Measurements from ENCODE around the gene SLC4A5.

Gene SLC4A5

DNA sequence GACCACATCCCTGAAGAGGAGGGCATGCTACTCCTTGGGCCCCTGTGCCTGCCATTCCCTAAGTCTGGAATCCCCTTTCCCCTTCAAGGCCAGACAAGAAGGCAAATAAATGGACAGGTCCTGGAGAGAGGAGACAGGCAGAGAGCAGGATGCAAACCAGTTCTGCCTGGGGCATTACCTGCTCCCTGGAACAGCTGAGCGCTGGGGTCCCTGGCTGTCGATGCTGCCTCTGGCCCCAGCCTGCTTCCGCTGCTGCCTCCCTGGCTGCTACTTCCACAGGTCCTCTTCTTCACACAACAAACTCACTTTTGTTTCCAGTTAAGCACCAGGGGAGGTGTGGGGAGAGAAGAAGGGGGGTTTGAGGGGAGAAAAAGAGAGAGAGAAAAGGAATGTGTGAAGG, 53.1 kb downstream of the SLC4A5 start:
- H3K4me3 ChIP-seq (ENCODE audit: low read length), result no peak overlapping the region
- no peak for DNase-seq (ENCODE audit: low read depth, low spot score)

DNA sequence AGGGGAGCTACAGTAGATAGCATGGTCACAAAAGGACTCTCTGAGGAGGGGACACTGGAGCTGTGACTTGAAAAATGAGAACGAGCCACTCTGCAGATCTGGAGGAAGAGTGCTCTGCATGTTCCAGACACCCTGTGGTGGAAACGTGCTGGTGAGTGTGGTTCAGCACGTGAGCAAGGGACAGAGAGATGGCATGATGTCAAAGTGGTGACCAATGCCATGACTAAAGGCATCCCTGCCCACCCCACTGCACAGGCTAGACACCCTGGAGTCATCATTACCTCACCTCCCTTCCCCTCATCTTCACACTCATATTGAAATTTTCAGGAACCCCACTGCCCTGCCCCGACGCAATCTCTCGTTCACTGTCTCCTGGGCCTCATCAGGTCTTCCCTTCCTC, 56.5 kb downstream of the SLC4A5 start:
- no peak for DNase-seq (ENCODE audit: low read depth, low spot score)

DNA sequence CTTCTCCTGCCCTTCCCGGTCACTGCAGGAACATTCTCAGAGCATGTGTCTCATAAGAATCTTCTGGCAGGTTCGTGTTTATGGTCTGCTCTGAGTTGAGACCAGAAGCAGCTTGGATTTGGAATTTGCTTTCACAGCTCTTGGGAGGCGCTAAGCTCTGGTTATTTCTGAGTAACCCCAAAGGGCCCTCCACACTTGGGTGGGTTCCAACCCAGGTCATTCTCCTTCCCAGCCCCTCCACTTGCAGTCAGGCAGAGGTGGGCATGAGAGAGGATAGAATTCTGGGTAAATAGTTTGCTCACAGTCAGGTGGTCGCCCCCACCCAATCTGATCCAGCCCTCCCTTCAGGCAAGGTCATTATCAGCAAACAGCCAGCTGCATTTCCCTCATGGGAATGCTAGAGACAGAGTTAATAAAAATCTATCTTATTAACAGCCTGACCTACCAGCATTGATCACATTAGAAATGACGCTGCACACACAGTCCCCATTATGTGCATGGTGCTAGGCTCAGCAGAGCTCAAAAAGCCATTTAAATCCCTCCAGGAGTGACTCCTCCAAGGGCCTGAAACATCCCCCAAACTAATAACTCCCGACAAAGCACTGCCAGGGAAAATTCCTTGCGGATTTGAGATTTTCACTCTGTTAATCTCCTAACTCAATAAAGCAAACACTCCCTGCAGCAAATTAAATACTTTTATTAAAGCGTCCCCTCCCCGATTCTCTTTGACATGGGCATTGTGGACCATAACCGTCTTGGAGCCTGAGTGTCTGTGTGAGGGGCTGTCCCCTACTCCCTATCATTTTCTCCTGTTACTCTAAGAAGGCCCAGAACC, 61.9 kb downstream of the SLC4A5 start:
- no peak for DNase-seq (ENCODE audit: low read depth, low spot score)
- no peak overlapping the region for H3K4me3 ChIP-seq (ENCODE audit: low read length)

More for the DNA sequence above, 56.5 kb downstream of the SLC4A5 start:
- no peak overlapping the region for H3K4me3 ChIP-seq (ENCODE audit: low read length)

DNA sequence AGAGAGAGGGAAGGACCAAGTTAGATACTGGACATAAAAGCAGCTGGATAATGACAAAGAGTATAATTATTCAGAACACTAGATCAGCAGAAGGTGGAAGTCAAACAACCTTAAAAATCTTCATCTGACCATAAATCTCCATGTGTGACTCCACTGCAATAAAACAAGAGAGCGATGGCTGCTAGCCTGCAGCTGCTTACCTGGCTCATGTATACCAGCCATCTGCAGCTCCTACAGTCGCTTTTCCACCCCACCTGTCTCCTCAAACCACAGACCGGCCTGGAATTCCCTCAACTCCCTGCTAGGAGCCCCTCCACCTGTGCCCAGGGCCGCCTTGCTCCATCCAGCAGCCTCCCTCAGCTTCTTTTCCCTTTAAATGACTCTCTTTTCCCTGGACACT, 64.5 kb downstream of the SLC4A5 start:
- DNase-seq (ENCODE audit: low read depth, low spot score), result no peak
- no peak overlapping the region for H3K4me3 ChIP-seq (ENCODE audit: low read length)

DNA sequence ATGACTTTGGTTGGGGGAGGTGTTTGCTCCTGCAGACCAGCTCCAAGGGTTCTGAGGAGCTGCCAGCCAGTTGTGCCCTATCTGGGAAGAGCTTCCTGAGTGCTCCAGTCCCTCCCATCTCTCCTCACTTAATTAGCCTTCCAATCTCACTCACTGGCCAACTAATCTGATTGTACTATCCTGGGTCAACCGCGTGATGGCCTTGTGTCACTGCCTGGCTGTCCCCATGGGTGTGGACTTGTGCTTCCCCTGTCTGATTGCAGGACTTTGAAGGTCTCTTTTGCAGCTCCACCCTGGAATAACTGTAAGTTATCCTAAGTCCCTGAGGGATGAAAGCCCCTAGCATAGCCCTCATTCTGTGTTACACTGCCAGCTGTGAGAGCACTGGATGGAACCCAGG, 65.0 kb downstream of the SLC4A5 start:
- no peak for DNase-seq (ENCODE audit: low read depth, low spot score)
- H3K4me3 ChIP-seq (ENCODE audit: low read length), result no peak overlapping the region

DNA sequence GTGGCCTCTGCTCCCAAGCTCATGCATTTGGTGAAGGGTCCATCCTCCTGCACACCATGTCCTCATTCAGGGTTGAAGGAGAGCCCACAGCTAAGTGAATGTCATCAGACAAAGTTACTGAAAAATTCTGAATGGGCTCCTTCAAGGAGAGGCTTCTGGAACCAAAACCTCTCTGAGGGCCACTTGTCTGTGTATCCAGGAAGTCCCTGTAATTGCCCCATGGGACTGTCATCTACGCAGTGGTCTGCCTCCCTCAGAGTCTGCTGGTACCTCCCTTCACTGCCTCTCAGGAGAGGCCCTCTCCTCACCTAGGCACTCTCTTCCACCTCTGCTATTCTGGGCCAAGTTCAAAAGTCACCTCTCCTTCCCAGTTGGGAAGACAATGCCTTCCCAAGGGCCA, 68.0 kb downstream of the SLC4A5 start:
- no peak overlapping the region for H3K4me3 ChIP-seq (ENCODE audit: low read length)
- no peak for DNase-seq (ENCODE audit: low read depth, low spot score)

DNA sequence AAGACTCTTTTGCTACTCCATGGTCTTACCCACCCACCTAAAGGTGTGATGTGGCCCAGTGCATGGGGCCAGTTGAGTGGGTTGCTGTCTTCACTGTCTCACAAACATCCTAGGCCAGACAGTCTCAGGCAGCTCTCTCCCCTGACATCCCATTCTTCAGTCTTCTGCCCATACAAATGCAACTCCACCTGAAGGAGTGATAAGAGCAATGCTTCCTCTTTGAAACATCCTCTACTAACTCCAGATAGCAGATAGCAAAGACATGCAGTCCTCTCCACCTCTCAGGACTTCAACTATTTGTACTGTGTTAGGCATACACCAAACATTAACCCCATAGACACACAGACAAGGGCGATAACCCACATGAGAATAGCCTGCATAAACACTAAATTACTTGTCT, 73.5 kb downstream of the SLC4A5 start:
- no peak overlapping the region for H3K4me3 ChIP-seq (ENCODE audit: low read length)
- DNase-seq (ENCODE audit: low read depth, low spot score), result no peak

DNA sequence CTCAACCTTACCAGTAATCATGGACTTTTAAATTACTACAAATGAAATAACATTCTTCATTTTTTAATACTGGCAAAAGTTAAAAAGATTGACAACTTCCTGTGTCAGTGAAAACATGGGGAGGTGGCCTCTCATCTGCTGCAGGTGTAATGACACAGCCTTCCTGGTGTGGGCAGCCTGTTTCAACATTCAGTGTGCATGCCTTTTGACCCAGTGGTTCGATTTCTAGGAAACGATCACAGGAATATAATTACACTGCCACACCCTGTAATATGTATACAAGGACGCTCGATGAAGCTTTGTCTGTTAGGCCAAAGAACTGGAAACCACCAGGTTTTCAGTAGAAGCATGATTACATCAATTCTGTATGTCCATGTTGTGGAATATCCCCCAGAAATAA, 76.1 kb downstream of the SLC4A5 start:
- no peak overlapping the region for H3K4me3 ChIP-seq (ENCODE audit: low read length)
- DNase-seq (ENCODE audit: low read depth, low spot score), result peak; percentile 29

DNA sequence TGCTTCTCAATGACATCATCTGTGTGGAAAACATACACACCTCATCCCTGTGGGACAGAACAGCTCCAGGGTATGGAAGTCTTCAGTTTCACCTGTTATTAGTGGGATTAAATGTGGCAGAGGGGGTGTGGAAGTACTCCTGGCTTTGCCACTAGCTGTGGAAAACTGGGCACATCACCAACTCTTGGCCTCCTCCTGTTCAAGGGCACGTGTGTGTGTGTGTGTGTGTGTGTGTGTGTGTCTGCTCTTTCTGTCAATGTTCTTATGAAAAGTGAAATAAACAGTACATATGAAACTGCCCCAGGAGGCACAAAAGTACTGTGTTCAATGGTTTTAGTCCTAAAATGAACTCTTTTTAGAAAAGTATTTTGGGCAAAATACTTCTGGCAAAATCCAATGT, 78.9 kb downstream of the SLC4A5 start:
- no peak for DNase-seq (ENCODE audit: low read depth, low spot score)
- H3K4me3 ChIP-seq (ENCODE audit: low read length), result no peak overlapping the region

DNA sequence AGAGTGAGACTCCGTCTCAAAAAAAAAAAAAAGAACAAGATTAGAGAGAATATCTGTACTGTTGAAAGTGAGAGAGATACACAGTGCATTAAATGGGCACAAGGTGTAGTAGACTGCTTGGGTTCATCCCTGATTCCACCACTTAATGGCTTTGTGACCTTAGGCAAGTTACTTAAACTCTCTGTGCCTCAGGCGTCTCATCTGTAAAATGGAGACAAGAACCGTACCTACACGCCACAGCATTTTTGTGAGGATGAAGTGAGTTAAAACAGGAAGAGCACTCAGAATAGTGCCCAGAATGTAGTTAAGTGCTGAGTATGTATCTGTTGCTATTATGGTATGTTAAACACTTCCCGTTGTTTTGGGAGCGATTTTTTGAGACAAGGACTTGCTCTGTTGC, 80.5 kb downstream of the SLC4A5 start:
- no peak overlapping the region for H3K4me3 ChIP-seq (ENCODE audit: low read length)
- DNase-seq (ENCODE audit: low read depth, low spot score), result no peak

DNA sequence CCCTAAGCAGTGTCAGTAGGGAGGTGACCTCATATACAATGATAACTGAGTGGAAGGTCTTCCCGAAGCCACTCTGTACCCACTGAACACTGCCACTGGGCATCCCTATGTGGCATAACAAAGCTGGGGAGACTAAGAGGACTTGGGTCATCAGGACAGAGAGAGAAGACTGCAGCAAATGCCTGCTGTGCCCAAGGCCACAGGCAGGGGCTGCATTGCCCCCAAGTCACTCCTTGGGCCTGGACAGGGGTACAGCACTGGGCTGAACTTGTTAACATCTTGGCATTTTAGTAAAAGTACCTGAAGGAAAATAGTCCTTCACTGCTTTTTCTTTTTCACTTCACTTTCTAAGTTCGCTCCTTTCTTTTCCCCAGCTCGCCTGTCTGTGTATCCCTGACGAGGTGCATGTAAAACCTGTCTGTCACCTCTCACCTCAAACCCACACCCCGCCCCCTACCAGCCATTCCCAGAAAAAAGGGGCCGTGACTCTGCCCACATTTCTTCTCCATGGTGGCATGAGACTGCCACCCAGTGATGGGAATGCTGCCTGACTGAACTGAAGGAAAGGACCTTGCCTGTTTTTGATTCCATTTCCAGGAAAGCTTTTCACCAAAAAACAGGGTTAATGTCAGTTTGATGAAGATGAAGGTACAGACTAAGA, 81.9 kb downstream of the SLC4A5 start:
- no peak overlapping the region for H3K4me3 ChIP-seq (ENCODE audit: low read length)
- DNase-seq (ENCODE audit: low read depth, low spot score), result no peak

DNA sequence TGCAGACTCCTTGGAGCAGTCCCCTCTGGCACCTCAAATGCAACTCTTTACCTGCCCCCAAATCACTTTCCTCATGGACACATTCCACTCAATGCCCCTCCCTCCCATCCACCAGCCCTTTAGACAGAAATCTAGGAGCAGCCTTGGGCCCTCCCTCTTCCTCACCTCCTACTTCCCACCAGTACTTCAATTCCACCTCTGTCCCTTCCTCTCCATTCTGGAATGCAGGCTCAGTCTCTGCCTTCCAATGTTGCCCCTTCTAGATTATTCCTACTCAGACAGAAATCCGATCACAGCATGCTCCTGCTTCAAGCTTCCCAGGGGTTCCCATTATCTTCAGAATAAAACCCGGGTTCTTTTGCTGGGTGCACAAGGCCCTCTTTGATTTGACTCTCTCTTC, 82.7 kb downstream of the SLC4A5 start:
- H3K4me3 ChIP-seq (ENCODE audit: low read length), result no peak overlapping the region
- DNase-seq (ENCODE audit: low read depth, low spot score), result no peak

DNA sequence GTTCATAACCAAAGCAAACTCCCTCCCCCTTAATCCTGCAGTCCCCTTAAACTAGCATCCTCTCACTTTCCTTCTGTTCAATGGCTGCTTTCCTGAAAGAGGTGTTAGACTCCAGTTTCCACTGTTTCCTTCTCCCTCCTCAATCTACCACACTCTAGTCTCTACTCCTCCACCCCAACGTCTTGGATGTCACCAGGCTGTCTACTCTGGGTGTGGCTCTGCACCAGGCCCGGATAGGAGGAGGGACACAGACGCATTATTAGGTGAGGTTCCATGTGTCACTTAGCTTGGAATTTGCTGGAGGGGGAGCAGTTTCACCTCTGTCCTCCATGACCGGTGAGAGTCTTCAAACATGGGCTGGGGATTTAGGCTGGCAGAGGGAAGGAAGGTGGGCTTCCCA, 83.5 kb downstream of the SLC4A5 start:
- no peak overlapping the region for H3K4me3 ChIP-seq (ENCODE audit: low read length)
- no peak for DNase-seq (ENCODE audit: low read depth, low spot score)

DNA sequence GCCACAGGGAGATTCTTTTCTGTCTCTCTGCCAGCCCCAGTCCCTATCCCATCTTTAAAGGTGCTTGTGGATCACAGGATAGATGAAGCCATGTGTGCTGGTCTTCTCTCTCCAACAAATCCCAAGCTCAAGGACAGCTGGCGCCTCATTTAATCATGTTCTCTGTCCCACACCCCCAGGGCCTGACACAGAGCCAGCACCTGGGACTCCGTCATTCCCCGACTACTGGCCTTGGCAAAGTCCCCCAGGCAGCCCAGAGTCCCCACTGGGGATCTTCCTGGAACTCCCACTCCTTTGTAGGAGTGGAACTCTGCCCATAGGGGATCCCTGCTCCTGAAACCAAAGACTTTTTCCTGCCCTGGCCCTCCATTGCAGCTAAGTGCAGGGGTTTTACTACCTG, 84.0 kb downstream of the SLC4A5 start:
- no peak overlapping the region for H3K4me3 ChIP-seq (ENCODE audit: low read length)
- no peak for DNase-seq (ENCODE audit: low read depth, low spot score)

DNA sequence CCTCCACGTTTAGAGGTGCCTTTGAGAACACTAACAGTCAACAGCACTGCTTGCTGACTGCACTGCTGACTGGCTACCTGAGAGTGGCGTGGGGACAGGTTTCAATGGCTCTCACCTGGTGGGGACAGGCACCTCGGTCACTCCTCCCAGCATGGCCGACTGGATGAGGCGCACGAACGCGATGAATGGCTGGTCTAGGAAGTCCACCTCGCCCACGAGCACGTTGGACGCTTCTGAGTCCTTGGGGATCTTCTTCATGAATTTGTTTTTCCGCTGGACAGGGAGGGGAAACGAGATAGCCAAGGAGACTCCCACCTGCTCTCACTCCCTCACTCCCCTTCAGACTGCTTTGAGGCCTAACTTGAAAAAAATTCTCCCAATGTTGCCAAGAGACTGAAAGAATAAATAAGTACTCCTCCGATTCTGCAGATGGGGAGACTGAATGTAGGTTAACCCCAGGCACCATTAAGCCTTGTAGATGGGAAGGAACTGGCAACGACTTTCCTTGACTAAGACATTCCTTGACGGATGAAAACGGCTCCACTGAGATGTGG, 87.5 kb downstream of the SLC4A5 start:
- H3K4me3 ChIP-seq (ENCODE audit: low read length), result no peak overlapping the region
- no peak for DNase-seq (ENCODE audit: low read depth, low spot score)

DNA sequence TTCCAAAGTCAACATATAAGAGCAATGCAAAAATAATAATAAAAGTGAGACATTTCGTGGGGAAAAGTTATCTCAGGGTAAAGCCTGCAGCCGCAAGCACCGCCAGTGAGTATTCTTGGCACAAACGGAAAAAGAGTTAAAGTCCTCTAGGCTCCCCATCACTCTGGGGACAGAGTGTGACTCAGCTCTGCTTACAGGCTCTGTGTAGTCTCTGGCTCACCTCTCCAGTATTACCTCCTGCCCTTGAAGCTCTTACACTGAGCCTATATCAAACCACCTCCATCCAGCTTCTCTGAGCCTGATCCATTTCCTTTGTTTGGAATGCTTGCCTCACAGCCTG, 89.3 kb downstream of the SLC4A5 start:
- DNase-seq (ENCODE audit: low read depth, low spot score), result no peak

DNA sequence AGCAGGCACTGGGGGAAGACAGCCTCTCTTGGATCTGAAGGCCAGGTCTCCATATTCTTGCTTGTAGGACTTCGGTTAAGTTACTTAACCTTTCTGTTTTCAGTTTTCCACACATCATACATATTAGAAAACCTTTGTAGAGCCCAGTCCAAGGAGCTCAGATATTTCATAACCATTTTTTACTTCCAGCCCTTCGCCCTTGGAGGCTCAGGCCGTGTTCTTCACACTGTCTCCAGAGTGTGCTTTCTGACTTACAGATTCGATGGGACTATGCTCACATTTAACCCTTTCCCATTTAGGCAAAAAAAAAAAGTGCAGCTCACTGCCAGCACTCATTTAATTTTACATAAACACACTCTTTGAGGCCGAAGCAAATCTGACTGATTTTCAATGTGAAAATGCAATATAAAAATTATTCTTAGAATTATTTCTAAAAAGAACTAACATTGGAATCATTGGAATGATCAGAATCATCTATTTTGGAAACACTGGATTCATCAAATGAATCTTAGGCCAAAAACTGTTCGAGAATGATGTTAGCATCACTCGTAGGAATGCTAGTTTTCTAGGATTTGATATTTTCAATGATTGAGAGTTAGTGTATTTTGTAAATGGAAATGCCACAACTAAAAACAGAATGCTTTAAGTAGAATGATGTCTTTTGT, 89.8 kb downstream of the SLC4A5 start:
- H3K4me3 ChIP-seq (ENCODE audit: low read length), result no peak overlapping the region
- no peak for DNase-seq (ENCODE audit: low read depth, low spot score)

More for the DNA sequence above, 89.3 kb downstream of the SLC4A5 start:
- H3K4me3 ChIP-seq (ENCODE audit: low read length), result no peak overlapping the region

DNA sequence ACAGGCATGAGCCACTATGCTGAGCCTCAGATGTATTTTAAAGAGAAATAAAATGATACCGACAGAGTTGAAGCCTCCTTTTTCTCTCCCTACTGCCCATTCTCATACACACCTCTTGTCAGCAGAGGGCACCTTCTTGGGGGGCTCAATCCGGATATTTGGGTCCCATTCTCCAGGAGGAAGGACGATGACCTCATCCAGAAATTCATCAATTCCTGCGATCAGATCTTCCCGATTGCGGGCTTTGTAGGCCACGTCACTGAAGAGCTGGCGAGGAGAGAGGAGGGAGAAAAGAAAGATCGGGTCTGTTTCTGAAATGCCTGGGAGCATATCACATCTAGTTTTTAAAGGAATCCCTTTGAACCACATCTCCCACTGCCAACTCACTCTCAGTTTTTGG, 90.4 kb downstream of the SLC4A5 start:
- no peak overlapping the region for H3K4me3 ChIP-seq (ENCODE audit: low read length)
- DNase-seq (ENCODE audit: low read depth, low spot score), result no peak

DNA sequence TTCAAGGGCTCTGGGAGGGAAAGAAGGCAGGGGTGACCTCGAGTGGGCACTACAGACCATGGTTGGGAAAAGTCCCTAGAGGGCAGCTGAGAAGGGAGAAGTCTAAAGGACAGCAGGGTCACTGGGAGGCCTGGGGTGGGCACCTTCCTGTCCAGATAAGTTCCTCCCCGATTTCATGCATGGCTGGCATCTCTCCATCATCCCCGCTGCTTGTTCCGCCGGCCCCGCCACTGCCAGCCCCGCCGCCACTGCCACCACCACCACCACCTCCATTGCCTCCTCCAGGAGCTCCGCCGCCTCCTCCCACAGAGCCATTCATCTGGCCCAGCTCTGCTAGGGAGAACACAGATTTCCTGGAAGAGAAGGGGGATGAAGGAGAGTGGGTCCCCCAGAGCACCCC, 91.2 kb downstream of the SLC4A5 start:
- DNase-seq (ENCODE audit: low read depth, low spot score), result no peak
- H3K4me3 ChIP-seq (ENCODE audit: low read length), result no peak overlapping the region

DNA sequence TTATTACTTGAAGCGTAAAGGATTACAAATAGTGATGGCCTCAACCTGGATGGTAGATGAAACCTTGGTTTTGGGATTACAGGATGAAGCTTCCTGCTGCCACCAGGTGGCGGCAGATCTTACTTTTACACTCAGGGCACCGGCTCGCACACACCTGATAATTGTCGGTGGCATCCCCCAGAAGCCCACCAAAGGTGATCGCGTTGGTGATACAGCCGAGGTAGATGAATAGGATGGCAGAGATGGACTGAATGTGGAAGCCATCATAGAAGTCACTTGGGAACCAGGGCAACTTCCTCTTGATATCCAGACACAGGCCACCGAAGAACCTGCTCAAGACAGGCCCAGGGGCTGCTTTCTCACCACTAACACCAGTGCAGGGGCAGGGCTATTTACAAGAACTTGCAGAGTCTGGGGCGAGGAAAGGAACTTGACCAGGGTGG, 93.0 kb downstream of the SLC4A5 start:
- no peak overlapping the region for H3K4me3 ChIP-seq (ENCODE audit: low read length)
- DNase-seq (ENCODE audit: low read depth, low spot score), result peak; percentile 47

All from Jurkat, Clone E6-1 (cell line).